Activated CD4-positive, alpha-beta T cell treated with anti-CD3 and anti-CD28 coated beads, Interleukin-10, Interleukin-2, amounts not matched to agents 100 ng/mL and 50 ng/mL, durations not matched to agents 16 hours and 8 hours (primary cell): ENCODE data around the gene GRXCR2.
A peak's percentile ranks its signal among the peaks of the same experiment; 100 is the strongest.
"Not testable (repeated sequence)": the region's sequence is repeated elsewhere in the genome, so short reads cannot be mapped to it uniquely, and the experiment has no call there.

ENCODE experiments used
- DNase-seq: peaks from one replicate; pipeline ENCODE4 v3.0.0-alpha.2; 2020

The GRXCR2 gene

DNA sequence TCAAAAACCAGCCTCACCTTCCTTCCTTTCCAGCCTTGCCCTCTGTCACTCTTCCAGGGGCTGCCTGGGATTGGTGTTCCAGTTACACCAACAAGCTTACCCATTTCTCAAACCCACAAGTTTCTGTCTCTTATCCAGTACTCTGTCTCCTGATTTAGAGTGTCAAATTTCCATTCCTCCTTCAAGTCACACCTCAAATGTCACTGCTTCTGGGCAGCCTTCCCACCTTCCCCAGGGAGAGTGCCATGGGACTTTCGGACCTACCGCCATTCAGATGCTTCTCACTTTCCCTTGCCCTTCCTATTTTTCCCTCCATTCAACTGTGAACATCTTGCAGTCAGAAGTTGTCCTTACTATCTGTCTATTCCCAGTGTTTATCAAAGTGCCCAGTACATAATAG lies 2.0 kb upstream of the GRXCR2 start:
- no peak for DNase-seq

DNA sequence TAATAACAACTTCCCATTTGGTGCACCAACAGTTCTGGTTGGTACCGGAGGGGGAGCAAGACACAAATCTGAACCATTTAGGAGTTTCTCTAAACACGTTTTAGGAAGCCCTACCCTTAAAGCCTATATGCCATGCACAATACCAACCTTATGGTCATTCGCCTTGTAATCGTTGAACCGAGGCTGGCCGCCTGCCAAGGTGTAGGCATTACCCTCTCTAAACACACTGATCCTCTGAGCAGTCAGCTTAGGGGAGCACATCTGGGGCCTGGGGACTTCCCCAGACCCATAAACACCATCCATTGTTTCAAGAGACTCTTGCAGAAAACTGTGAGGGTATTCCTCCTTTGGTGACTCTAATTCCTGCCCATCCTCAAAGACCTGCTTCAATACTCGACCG lies 328 bp downstream of the GRXCR2 start:
- DNase-seq: no peak

DNA sequence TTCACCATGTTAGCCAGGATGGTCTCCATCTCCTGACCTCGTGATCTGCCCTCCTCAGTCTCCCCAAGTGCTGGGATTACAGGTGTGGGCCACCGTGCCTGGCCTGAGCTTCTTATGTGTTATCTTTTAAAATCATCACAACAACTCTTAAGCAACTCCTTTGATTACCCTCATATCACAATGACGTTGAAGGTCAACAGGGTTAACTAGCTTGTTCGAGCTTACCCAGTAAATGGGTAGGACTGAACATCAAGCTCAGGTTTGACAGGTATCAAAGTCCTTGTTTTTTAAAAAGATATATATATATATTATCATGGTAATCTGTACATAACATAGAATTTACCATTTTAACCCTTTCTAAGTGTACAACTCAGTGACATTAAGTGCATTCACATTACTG lies 3.1 kb downstream of the GRXCR2 start:
- no peak for DNase-seq

DNA sequence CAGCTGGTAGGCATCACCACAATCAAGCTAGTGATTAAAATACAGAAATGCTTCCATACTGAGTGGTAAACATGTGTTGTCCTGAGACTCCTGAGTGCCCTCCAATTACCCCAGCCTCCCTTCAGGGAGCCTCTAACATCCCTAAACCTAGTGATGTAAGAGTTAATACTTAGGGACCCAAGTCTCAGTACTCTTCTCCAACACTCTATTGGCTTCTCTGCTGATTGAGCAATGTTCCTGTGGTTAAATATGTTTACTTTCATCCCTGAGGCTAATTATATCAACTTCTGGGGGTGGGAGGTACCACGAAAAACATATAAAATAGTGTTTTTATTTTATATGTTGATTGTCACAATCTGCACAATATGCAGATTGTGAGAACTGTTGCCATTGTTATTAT lies 5.0 kb downstream of the GRXCR2 start:
- DNase-seq: no peak

DNA sequence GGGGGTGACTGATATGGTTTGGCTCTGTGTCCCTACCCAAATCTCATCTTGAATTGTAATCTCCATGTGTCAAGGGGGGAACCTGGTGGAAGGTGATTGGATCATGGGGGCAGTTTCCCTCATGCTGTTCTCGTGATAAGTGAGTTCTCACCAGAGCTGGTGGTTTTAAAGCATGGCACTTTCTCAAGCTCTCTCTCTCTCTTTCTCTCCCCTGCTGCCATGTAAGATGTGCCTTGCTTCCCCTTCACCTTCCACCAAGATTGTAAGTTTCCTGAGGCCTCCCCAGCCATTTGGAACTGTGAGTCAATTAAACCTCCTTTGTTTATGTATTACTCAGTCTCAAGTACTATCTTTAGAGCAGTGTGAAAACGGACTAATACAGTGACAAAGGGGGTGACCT lies 8.4 kb downstream of the GRXCR2 start:
- not testable (repeated sequence) for DNase-seq

DNA sequence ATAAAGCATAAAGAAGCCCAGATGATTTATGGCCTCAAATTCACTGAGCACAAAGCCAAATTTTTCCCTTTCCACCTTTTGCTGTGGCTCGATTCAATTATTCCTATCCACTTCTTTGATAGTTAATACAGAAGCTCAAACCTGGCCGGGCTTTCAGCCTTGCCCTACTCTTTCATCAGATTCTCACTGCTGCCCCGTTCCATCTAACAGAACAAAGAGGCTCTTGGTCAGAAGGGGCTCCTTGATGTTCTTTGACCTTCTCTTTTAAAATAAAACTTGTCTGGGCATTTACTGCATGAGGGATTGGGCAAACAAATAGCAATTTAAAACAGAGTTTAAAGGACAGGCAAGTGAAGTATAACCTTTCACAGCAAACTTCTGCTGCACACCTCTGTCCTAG lies 9.8 kb downstream of the GRXCR2 start:
- DNase-seq: no peak

DNA sequence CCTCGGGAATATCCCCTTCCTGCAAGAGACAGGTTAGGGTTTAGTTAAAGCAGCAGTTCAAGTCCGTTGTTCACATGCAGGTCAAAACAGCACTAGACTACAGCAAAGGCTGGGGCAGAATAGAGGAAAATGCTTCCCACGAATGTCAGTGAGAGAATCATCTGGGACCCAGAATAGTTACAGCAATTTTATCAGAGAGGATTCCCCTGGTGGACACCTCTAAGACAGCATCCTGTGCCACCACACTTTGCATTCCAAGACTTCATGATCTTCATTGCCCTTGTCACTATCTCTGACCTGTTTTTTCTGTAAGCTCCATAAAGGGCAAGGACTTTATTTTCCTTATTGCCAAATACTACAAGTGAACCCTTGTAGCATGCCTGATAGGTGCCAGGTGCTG lies 12.9 kb downstream of the GRXCR2 start:
- DNase-seq: no peak

DNA sequence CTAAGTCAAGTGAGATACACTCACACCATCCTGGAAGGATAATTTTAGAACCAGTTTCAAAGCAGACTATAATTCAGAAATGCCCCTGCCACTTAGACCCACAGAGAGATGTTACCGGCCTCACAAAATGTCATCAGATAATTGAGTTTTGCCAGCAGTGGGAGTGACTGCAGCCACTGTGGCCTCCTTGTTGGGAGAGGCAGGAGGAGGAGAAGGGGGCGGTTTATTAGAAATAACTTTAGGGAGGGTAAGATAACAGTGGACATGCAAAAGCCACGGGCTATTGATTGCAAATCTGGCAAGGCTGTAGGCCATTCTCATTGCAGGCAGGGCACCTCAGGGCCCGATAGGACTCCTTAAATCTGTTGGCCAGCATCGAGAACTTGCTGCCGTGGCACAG lies 13.4 kb downstream of the GRXCR2 start:
- no peak for DNase-seq

DNA sequence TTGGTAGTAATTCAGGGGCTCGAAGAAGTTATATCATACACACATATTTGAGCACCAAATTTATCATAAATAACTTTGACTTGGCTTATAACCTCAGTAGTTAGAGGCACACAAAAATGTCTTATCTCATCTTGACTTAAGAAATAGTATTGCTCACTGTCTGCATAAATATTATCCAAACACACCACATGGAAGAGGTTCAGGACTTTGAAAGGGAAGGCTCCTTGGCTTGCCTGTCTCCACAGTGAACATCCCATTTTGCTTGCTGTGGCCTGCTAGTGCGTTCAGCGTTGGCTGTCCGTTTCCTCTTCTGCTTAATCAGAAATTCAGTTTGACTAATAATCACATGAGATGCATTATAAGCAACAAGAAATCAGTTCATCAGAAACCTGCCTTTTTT lies 13.9 kb downstream of the GRXCR2 start:
- no peak for DNase-seq

DNA sequence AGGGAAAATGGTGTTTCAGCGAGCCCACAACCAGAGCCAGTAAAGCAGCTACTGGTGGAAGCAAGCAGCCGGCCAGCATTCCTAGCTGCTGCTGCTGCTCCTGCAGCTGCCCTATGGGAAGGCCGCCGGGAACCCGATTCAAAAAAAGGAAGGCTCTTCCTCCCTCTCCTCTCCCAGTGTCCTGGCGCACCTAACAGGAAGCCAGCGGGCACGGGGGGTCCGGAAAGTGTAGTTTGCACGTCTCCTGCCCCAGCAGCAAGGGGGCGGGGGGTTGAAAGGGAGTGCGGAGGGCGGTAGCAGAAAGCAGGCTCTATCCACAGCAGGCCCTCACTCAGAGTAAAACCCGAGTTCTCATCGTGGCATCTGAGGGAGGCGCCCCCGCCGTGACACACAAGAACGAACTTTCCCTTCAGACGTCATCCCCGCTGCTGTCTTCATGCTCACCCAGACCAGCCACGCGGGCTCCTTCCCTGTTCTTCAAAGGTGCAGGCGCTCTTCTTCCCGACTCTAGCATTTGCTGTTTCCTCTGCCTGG lies 16.5 kb downstream of the GRXCR2 start:
- peak; percentile 3 for DNase-seq

DNA sequence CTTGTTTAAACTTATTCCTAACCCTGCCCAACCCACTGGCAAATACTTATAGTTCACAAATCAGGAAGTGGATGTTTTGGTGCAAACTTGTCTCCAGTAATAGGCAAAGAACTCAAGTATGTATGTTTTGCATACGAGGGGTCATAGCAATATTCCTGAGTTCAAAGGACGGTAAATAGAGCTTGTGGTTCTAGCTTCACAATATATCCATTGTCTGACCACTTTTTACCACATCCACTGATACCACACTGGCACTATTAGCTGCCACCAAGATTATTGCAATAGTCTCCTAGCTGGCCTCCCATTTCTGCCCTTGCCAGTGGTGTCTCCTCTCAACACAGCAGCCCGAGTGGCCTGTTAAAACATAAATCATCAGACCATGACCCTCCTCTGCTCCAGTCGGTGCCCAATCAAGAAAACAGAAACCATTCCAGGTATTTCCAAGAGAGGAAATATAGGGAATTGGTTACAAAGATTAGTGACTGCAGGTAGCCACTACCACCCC lies 17.0 kb downstream of the GRXCR2 start:
- DNase-seq: no peak

DNA sequence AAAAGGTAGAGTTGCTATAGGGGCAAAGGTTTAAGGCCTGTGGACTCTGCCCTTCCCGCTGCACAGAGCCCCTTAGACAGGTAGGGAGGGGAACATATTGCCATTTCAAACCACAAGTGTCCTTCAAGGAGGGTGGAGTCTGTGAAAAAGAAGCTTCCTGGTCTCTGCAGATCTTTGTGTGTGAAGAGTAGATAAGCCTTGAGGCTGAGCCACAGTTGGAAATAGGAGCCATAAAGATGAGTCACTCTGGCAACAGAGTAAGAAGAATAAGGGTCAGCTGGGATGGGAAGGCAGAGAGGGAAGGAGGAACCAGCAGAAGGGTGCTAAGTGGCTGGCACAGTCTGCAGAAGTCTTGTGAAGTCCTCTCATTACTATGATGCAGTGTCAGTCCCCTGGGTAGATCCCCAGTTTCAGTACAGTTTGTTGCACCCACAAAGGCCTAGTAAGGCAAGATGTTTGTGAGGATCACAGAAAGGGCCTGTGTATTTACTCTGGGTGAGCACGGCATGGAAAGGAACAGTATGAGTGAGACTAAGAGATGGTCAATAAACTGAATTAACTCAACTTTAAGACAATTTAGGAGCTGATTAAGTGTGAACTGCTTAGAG lies 18.1 kb downstream of the GRXCR2 start:
- DNase-seq: no peak

DNA sequence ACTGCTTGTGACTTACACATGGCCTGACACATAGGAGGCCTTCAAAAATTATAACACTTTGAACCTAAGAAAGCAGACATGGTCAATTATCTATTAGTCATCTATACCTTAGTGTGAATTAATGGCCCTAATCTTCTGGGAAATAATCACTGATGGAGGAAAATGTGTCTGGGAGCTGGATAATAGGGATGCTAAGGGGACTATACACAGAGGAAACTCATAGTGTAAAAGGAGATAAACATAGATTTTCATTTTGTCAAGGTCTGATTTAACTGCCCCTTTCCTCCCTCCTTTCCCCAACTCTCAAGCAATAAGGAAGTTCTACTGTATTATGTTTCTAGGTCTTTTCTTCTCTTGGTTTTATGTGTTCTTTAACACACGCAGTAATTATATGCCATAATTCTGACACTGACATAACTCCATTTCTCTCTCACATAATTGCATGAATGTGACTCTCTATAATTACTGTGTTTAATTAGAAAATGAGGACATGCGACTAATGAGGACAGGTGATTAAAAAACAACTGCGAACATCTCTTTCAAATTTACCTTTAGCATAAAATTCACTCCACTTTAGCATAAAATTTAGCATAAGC lies 18.9 kb downstream of the GRXCR2 start:
- DNase-seq: no peak

DNA sequence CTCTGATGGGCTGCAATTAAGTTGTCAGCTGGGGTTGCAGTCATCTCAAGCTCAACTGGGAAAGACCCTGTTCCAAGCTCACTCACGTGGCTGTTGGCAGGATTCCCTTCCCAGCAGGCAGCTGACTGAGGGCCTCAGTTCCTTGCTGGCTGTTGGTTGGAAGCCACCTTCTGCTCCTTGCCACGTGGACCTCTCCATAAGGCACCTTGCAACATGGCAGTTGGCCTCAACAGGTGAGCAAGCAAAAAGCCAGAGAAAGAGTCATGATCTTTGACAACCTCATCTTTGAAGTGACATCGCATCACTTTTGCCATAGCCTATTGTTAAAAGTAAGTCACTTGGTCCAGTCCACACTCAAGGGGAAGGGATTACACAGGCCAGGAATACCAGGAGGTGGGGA lies 19.8 kb downstream of the GRXCR2 start:
- DNase-seq: no peak

DNA sequence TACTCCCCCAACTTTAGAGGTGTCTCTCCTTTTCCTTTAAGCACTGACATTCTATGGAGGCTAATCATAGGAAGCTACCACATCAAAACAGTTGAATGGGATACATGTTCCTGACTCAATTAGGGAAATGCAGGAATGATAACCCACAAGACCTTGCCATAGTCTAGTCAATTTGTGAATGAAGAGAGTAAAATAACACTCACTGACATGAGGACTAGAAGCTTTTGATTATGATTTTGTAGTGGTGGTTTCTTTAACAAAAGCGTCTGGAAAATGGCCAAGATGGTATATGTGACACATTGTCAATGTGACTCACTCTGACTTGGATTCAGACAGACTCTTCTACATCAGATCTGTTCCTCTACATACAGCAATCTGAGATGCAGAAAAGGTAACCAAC lies 24.0 kb downstream of the GRXCR2 start:
- no peak for DNase-seq

DNA sequence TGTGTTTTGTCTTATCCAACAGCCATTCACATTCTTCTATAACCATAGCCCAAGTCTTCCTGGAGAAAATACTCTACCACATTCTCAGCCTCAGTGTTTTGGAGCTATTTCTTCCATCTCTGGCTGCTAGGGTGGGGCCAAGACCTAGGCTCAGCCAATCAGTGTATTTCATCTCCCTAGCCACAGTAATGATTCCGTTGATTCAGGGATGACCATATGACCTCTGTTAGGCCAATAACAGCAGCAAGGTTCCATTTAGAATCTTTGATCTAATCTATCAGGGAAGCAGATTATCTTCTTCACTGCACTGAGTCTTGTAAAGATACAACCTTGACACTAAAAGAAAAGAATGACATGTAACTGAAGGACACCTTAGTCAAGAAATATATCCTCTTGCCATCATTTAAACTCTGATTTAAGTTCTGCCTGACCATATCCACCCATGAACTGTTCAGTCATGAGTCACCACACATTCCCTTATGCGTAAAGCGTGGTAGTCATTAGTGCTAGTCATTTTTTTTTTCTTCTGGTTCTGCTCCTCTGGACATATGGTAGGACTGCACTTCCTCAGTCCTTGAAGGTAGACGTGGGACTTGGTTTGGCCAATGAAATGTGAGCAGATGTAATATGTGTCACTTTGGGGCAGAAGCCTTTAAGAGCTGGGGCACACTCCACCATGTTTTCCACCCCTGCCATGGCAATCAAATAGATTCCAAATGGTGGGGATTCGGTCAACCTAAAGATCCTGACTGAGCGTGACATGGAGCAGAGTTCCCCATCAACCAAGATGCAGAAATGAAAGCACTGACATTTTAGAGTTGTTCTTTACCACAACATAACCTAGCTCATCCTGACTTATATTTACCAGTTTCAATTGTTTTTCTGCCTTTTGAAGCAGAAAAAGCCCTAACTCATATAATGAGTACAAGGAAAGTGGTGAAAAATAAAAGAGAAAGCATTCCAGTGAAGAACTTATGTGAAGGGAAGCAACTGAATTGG lies 25.0 kb downstream of the GRXCR2 start:
- no peak for DNase-seq

DNA sequence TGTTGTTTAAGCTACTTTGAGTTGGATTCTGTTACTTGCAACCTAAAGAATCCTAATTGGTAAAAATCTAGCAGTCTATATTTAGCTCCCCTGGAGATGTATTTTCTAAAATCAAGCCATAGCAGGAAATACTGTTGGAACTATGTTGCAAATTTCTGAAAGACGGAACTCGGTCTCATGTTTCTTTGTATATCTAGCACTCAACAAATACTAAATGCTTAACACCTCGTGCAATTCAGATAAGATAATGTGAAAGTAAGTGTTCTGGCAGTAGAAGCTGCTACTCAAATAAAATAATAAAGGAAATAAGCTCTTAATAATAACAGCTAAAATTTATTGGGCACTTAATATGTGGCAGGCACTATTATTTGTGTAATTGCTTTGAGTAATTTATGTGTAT lies 26.7 kb downstream of the GRXCR2 start:
- DNase-seq: no peak

DNA sequence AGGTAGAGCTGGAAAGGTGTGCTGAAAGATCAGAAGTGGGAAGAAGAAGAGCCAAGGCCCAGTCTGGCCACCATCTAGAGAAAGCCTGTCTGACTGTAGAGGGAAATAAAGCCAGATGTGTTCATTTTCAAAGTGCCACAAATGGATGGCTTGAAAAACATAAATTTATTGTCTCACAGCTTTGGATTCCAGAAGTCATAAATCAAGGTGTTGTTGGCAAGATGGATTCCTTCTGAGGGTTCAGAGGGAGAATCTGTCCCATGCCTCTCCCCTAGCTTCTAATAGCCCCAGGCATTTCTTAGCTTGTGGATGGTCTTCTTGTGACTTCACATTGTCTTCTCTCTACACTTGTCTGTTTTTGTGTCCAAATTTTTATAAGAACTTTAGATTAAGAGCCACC lies 31.5 kb downstream of the GRXCR2 start:
- no peak for DNase-seq

DNA sequence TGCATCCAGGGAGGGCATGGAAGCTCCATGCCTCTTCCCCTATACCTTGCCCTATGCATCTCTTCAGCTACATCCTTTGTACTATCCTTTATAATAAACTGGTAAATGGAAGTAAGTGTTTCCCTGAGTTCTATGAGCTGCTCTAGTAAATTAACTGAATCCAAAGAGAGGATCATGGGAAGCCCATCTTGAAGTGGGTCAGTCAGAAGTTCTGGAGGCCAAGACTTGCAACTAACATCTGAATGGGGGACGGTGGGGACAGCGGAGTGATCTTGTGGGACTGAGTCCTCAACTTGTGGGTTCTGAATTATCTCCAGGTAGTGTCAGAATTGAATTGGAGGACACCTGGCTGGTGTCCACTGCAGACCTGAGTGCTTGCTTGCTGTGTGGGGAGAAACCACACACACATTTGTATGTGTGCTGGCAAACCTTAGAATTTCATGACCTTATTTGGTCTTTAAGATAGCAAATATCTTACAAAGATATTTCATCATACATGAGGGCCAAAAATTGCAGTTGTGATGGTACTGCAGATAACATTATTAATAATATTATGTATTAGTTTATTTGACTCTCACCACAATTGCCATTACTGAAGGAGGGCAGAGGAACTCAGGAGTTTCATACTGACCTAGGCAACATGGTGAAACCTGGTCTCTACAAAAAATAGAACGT lies 32.2 kb downstream of the GRXCR2 start:
- no peak for DNase-seq

DNA sequence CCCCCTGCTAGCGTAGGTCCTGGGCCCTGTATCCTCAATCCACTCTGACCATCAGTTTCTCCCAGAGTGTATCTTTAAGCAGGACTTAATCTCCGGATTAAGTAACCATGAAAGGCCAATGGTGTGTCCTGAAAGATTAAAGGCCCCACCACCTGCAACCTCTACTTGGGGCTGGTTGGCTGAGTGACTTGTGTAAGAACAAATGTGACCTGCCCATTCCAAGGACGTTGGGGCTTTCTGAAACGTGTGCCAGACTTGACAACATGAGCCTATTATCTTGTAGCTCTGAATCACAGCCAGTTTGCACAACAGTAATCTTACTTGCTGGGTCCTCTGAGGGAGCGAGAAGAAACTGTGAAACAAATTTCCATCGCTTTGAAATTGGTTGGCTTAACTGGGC lies 34.5 kb downstream of the GRXCR2 start:
- no peak for DNase-seq

DNA sequence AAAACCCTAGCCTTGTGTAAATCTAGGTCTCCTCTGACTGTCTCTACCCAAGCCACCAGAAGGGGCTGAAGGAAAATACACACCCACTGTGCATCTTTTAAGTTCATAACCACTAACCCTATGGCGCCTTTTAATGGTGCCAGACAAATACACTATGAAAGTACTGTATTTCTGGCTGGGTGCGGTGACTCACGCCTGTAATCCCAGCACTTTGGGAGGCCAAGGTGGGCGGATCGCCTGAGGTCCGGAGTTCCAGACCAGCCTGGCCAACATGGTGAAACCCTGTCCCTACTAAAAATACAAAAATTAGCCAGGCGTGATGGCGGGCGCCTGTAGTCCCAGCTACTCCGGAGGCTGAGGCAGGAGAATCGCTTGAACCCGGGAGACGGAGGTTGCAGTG lies 36.6 kb downstream of the GRXCR2 start:
- not testable (repeated sequence) for DNase-seq

DNA sequence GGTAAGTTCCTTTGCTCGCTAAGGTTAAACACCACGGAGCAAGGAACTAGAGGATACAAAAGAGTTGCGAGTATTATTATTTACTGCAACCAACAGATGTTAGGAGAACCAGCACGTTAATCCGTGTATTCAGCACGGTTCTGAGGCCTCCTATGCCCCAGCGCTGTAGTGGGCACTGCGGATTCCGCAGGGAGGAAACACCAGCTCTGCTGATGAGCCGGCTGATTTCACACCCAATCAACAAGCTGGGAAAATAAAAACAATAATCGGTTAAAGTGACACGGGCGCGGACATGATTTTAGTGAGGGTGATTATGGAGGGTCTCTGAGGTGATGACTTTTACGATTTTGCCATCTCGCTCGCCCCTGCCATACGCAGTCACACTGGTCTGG lies 37.0 kb downstream of the GRXCR2 start:
- DNase-seq: no peak
